Choroid plexus epithelial cell (primary cell): ENCODE data around the gene SLAIN2.
A peak's percentile ranks its signal among the peaks of the same experiment; 100 is the strongest.

Source experiments
- DNase-seq: peaks from one replicate; pipeline ENCODE4 v3.0.0-alpha.2; 2010; ENCODE audit warnings: low read depth
- H3K4me3 ChIP-seq: 2 replicates; pipeline ENCODE4 v1.5.1; 2011; ENCODE audit warnings: low read depth, mild to moderate bottlenecking, control low read depth, low read length, moderate library complexity
- CTCF ChIP-seq: conservative IDR thresholded peaks from 2 replicates; pipeline ENCODE4 v1.5.1; 2011; ENCODE audit warnings: low read depth, mild to moderate bottlenecking, control low read depth, inconsistent platforms, low read length, moderate library complexity

The SLAIN2 gene

DNA sequence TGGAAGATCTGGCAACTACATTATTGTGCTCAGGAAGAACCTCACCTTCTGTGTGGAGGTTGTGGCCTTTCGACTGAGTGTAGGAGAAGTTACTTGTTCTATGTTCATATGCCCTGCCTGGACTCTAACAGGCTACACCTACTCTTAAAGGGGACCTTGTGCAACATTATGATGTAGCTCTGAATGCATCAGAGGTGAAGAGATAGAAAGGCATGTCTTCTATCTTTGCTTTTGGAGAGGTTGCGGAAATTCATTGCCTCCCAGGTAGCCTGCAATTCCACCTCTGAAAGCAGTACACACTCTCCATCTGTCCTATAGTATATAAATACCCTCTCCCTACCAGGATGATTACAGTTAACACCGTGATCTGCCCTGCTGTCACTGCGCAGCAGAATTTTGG, 7.1 kb upstream of the SLAIN2 start:
- no peak for TF ChIP-seq CTCF

DNA sequence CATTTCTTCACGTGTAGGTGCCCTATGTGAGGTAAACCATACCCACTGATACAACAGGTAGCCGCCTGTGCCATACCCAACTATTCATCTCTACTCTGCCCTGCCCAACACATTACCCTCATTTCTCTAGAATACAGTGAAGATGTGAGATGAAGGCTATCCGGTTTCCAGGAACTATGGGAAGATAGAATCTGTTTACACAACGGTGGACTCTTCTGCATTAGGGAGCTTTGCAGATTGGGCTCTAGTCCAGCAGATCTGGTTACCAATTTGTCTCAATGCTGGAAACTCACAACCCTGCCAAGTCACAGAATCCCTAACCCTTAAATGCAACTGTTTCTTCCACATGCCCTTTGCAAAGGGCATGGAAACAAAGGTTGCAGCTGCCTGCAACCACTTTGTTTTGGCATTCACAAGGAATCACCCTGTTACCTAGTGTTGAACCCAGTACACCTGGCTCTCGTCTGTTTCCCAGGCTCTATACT, 6.4 kb upstream of the SLAIN2 start:
- no peak overlapping the region for H3K4me3 ChIP-seq
- DNase-seq: peak; percentile 58
- TF ChIP-seq CTCF: no peak

More for the DNA sequence above, 7.1 kb upstream of the SLAIN2 start:
- H3K4me3 ChIP-seq: no peak overlapping the region
- no peak for DNase-seq

DNA sequence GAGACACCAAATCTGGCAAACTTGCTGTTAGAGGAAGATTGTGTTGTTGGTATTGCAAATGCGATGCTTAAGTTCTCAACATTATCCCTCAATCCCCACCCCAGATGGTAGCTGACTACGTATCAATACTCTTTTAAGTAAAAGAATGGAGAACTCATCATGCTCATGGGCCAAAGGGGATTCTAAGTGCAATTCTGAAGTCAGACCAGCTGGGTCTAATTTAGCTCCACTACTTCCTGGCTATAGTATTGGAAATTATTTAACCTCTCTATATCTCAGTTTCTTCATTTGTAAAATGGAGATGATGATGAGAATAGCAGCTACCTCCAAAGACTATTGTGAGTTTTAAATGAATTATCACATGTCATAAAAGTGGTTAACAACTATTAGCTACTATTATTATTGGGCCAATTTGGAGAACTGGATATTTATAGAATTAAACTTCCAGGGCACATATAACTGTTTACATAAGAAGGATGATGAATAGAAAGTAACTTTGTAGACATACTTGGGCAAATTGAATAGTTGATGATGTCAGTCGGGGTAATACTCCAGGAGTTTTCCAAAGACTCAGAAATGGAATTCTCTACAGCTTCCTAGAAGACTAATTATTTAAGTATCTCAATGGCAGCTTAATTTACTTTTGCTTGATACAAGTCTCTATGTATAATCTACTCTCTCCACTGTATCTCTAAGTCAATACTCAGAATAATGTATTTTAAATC, 5.0 kb upstream of the SLAIN2 start:
- DNase-seq: no peak
- H3K4me3 ChIP-seq: no peak overlapping the region
- TF ChIP-seq CTCF: no peak

- no peak overlapping the region for H3K4me3 ChIP-seq
- TF ChIP-seq CTCF: no peak
- DNase-seq: no peak
These were observed 3.6 kb upstream of the SLAIN2 start for GRCh38 chr4:48337731-48338130.

DNA sequence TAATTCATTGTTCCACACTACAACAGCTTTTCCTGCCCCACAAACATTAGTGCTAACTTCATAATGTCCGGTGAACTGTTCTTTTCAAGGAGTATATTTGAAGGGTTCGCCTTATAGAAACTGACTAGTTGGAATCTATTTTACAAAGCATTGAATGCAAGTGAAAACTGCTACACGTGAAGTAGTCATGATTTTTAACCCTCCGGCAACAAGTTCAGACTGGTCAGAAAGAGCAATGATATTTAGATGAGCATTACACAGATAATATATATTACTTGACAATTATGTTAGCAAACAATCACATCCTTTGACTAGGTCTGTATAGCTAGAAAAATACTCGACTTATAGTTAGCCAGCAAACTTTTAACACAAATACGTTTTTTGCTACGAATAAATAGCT, 1.7 kb upstream of the SLAIN2 start:
- no peak overlapping the region for H3K4me3 ChIP-seq
- TF ChIP-seq CTCF: no peak
- no peak for DNase-seq

DNA sequence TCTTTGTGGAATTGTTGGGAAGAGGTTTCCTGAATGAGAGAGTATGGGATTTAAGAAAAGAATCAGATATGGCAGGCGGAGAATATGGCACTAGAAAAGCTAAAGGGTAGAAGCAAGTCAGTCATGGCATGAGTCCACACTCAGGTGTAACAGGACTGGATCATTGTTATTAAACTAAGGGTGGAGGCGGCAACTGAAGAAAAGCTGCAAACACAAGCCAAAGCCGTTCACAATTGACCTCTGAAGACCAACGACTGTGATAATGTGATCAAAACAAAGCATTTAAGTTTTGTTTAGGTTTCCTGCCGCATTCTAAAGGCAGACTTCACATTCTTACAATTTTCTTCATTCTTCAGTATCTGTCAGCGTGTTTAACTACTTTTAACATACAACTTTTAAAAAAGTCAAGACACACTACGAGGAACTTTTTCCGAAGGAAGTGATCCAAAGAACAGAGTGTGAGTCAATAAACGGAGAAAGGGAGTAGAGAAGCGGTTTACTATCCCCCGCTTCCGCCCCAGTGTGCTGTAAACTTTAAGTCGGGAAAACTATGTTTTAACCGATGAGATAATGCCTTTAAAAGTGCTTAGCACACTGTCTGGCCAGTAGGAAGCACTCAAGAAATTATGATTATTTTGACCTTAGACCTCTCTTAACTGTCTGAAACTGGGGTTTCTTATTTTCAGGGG, 909 bp upstream of the SLAIN2 start:
- no peak for TF ChIP-seq CTCF
- DNase-seq: peak; percentile 87
- H3K4me3 ChIP-seq: peak overlapping the region; percentile 63
